ENCODE data around the gene GSTO1.

The GSTO1 gene

DNA sequence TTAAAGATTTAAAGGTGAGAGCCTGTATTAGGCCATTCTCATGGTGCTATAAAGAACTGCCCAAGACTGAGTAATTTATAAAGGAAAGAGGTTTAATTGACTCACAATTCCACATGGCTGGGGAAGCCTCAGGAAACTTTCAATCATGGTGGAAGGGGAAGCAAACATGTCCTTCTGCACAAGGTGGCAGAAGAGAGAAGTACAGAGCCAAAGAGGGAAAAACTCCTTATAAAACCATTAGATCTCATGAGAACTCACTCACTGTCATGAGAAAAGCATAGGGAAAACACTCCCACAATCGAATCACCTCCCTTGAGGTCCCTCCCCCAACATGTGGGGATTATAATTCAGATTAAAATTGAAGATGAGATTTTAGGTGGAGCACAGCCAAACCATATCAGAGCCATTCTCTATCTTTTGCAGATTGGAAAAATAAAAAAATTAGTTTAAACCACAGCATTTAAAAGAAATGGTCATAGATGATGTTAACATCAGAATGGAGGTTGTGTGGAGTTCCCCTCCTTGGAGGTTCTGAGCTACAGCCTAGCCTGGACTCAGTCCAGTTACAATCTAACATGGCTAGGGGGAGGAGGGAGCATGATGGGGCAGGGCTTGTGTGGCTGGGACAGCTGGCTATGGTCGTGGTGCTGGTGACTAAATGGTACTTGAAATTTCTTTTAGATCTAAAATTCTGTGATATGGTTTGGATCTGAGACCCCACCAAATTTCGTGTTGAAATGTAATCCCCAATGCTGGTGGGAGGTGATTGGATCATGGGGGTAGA lies 47.4 kb downstream of the GSTO1 start:
- in situ Hi-C loops (cut with HindIII; ENCODE audit: low sequenced_read_pairs), result loop anchor here (5.0 kb wide), 2 partner anchors 45 kb away; no protein-coding TSS in a partner anchor

DNA sequence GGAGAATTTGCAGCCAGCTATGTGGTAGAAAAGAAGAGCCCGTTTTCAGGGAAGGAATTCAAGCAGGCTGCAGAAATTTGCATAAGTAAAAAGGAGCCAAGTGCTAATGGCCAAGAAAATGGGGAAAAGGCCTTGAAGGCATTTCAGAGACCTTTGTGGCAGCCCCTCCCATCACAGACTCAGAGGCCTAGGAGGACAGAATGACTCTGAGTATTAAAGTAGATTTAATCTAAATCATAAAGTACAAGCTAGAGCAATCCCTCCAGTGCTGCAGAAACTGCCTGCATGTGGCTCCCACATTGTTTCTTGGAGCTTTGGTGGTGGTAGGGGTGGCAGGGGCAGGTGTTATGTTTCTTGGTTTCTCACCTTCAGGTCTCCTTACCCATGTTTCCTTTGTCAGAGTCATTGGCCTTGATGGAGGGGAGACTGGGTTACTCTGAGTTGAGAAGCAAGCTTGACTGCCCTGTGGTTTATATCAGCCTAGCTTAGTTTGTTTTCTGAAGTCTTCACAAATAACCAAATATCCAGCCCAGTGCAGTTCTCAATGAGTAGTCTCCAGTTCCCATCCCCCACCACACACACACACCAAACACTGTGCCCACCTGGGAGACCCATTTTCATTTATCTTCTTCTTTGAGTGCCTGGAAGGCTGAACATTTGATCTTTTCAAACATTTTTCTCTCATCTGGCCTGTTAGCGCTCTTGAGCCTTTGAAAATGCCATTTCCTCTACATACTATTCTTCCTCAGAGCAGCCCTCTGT lies 49.1 kb downstream of the GSTO1 start:
- in situ Hi-C loops (cut with HindIII; ENCODE audit: low sequenced_read_pairs), result loop anchor here (5.0 kb wide), 2 partner anchors 44 to 46 kb away; no protein-coding TSS in a partner anchor

DNA sequence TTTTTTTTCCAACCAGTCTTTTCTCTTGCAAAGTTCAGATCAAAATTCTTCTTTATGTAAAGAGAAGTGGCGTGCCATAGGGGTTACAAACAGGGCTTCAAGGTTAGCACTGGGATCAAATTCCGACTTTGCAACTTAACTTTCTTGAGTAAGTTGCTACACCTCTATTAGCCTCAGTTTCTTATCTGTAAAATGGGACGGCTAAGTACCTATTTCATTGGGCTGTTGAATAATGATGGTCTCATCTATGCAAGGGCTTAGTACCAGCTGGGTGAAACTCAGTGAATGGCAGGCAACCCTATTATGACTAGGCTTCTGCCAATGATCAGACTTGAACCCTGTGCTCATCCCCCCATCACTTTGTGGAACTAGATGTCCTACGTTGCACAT lies 49.7 kb downstream of the GSTO1 start:
- in situ Hi-C loops (cut with HindIII; ENCODE audit: low sequenced_read_pairs), result loop anchor here (5.0 kb wide), 2 partner anchors 43 to 47 kb away; no protein-coding TSS in a partner anchor

DNA sequence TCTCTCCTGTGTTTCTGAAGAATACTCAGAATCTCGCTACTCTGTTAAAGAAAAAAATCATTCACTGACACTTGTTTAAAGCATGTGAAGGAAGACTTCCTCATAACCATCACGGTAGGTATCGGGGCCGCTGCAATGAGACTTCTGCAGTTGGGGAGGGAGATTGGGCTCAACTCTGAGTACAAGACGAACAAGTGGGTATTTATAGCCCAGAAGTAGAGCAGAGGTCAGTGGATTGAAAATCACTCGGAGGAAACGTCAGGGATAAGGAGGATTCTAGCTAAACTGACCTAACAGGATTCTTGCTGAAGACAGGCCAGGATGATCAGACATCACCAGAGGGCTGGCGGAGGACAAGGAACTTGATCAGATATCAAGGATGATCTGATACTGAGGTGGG lies 50.2 kb downstream of the GSTO1 start:
- in situ Hi-C loops (cut with HindIII; ENCODE audit: low sequenced_read_pairs), result loop anchor here (5.0 kb wide), 2 partner anchors 42 to 48 kb away; no protein-coding TSS in a partner anchor

DNA sequence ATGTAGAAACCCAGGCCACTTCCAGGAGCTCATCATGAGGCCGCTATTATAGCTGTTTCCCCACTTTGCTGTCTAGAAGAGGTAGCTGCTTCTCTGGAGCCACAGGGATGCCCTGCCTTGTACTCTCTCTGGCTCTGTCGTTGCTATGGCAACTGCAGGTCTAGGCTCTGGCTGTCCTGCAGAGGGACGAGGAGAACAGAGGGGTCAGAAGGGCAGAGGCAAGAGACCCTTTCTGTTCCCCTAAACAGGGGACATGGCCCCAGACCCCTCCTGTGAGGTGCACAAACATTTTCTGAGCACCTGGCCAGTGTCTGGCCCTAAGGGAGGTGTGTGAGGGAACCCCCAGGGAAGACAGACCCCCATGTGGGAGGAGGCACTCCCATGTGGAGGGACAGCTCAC lies 52.2 kb downstream of the GSTO1 start:
- in situ Hi-C loops (cut with HindIII; ENCODE audit: low sequenced_read_pairs), result no loop called here

DNA sequence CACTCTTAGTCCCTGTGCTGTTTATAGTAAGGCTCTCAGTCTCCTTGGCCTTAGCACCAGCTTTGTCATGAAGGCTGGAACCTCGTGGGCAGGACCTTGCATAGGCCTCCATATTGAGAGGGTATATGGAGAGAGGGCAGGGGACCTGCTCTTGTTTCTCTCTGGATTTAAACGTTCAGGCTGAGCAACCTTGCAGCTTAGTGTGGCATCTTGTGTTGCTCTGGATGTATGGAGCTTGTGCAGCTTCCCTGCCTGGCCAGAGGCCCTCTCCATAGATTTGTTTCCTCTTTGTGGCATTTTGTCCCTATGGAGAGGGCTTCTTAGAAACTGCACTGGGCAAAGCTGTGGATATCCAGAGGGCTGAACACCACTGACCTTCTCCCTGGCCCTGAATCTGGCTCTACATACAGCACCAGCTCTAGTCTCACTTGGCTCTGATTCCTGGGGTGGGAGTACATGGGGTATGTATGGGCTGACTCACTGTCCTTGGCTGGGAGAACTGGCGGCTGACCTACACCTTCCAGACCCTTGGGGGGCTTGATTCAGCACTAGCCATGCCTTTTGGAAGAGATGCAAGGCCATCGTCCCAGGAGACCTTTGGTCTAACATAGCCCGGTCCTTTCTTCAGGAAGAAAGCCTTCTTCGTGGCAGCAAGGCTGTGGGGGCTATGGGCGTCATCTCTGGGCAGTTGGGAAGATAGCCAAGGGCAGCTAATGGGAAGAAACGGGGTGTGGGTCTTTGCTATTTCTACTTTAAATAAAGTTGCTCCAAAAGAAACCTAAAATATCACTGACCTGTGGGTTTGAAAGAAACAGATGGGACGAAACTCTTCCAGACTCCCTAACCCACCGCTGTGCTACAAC lies 53.1 kb downstream of the GSTO1 start:
- in situ Hi-C loops (cut with HindIII; ENCODE audit: low sequenced_read_pairs), result no loop called here

DNA sequence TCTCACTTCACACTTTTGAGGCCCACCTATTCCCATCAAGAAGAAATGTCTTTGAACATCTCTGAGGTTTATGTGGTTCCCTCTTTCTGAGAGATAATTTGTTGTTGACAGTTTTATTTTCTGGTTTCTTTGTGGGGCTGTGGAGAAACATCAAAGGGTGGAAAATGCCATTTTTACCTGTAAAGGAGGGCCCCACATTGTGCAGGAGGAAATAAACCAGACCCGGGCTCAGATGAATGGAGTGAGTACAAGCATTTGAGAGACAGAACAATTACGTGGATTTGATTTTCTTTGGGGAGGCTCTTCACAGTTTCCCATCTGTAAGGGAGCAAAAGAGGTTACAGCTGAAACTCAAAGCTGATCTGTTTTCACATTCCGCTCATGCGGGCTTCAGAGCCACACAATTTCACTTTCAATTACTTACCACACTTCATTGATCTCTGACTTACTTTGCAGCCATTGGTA lies 53.8 kb downstream of the GSTO1 start:
- in situ Hi-C loops (cut with HindIII; ENCODE audit: low sequenced_read_pairs), result no loop called here

DNA sequence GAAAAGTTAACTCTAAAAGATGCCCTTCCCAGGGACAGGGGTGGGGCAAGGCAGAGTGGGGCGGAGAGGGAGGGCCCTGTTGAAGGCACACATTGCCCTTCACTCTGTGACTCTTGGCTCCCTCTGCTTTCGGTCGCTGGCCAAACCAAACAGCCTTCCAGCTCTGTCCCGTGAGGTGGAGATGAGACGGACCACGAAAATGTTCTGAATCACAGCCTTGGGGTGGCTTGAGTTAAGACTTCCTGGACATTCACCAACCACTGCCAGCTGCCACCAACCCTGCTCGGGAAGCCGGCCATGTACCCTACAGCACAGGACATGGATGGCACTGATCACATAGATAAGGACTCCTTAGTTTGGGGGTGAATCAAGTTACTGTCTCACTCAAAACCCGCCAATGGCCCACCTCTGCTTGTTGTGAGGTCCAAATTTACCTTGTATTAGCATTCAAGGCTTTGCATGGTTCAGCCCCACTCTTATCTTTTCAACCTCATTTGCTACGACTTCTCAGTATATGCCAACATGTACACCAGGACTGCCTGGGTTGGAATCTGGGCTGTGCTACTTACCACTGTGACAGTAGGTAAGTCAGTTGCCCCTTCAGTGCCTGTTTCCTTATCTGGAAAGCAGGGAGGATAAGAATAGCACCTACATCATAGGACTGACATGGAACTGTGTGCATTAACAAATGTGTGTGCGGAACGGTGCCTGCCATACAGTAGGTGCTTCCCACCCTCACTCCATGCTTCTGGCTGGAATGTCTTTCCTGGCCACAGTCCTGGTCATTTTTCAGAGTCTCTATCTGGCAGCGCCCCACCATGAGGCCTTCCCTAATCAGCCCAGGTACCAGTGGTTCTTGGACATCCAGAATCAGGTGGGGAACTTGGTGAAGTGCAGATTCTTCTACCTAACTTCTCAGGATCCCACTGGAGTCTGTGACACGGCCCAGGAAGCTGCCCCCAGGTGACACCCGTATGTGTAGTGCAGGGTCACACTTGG lies 55.6 kb downstream of the GSTO1 start:
- in situ Hi-C loops (cut with HindIII; ENCODE audit: low sequenced_read_pairs), result no loop called here

DNA sequence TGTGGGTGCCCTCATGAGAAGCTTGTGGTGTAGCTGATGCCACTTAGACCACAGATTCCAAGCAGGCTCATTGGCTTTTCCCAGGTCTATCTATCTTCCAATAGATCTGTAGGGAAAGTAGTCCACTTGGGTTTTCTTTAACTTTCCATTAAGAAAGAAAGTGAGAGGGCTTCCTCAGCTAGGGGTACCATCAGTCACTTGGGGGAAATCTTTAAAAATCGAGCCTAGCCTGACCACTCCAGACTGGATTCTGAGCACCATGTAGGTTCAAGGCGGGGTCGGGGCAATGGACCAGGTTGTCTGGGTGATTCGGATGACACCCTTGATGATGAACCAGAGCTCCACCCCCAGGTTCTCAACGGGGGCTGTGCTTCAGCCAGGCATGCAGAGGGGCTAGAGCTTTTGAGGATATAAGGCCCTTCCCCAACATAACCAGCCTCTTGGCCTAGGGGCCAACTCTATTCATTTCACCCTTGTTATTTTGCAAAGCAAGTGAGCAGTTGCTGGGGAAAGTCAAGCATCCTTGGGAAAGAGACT lies 56.6 kb downstream of the GSTO1 start:
- in situ Hi-C loops (cut with HindIII; ENCODE audit: low sequenced_read_pairs), result no loop called here

DNA sequence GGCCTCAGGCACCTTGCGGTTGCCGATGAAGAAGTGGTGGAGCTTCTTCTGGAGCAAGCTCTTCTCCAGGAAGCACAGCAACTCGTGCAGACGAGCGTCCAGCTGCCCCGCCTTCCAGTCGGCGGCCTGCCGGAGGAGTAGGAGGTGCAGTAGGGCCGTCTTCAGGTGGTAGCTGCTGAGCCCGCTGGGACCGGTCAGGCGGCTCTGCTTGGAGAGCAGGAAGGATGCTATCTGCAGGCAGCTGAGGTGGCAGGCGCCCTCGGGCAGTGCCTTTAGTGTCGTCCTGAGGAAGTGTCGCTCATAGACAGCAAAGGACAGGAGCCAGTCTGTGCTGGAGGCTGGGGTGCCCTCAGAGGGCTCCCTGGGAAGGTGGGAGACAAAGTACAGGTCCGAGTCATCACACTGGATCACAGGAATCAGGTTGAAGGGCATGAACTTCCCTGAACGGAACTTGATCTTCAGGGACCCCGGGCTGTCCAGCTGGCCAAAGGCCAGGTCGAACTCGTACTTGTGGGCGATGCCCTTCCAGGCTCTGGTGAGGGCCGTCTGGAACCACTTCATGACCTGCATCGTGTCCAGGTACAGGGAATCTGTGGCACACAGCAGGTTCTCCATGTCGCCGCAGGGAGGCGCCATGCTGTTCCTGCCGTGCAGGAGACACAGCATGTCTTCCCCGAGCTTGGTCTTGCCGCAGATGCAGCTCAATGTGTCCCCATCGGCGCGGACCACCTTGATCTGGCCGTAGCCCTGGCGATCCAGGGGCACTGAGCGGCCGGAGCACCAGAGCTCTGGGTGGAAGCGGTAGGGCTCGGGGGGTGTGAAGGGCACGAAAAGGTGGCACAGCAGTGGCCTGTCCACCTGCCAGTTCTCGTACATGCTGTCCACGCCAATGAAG lies 60.1 kb downstream of the GSTO1 start:
- in situ Hi-C loops (cut with HindIII; ENCODE audit: low sequenced_read_pairs), result no loop called here

DNA sequence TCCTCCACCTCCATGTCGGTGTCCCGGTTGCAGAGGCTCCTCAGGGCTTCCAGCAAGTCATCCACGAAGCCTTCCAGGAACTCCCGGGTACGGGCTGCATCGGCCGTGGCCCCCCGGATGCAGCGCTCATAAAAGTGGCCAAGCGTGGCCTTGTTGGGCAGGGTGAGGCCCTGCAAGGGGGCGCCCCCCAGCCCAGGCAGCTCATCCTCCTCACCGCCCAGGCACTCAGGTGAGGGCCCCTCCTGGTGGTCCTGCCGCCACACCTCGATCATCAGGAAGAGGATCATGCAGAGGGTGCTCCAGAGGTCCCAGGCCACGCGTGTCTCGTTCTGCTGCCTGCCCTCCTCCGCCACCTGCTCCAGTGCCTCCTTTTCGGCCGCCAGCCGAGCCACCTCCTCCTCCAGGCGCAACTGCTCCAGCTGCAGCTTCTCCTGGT lies 60.8 kb downstream of the GSTO1 start:
- in situ Hi-C loops (cut with HindIII; ENCODE audit: low sequenced_read_pairs), result no loop called here

DNA sequence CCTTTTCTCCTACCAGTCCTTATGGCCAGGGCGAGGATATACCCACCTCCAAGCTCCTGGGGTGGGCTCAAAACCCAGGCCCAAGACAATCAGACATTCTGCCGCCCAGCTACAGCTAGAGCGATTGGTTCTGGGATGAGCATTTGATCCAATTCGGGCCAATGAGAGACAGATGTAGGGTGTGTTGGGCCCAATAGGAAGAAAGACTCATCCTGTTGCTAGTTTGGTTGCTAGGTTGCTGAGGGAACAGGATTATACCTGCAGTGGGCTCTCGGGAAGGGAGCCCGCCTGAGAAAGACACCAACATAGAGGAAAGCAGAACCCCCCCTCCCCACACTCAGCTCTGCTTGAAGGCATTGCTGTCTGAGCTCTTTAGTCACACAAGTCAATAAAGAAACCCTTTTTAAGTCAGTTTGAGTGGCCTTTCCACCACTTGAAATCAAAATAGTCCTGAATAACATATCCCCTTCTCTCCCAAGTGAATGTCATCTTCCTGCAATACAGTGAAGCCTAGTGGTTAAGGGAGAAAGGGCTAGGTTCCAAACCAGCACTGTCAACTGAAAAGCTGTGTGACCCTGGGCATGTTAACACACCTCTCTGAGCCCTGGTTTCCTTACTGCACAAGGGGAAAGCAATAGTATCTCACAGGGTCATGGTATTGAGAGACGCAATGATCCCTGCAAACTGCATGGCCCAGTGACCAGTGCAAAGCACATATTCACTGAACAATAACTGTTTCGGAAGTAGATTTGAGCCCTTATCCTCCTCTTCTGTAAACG lies 61.8 kb downstream of the GSTO1 start:
- in situ Hi-C loops (cut with HindIII; ENCODE audit: low sequenced_read_pairs), result no loop called here

Measured in endothelial cell of hepatic sinusoid (primary cell).